Adrenal gland (tissue), 12 donors: ENCODE data around the gene D2HGDH. TPM values are rescaled to one million over a fixed set of nuclear protein-coding genes. Genes with fewer than 3 reads are reported as not detected.
A peak's percentile ranks its signal among the peaks of the same experiment; 100 is the strongest.

Experiments used
- DNase-seq, 7 donors: peaks; one replicate each; pipeline ENCODE4 v3.0.0-alpha.2; 2019 to 2020
- H3K27ac ChIP-seq, 5 donors: fragments of 200-600 bp; sonication (generic) in 4 of 5; 1 replicate in 3 of 5; 2 replicates in 2 of 5; pipeline versions ENCODE4 v1.5.1 to v1.8.0; 2016 to 2020; ENCODE audit warnings: mild to moderate bottlenecking in 1 of 5
- H3K27me3 ChIP-seq: fragments of 200-600 bp; 2 replicates; pipeline ENCODE4 v1.8.0; 2021
- H3K36me3 ChIP-seq, 2 donors: fragments of 200-600 bp; replicated peaks in 1 of 2; 1 replicate in 1 of 2; 2 replicates in 1 of 2; pipeline versions ENCODE4 v1.5.1 to v1.8.0; 2018 to 2022
- H3K4me1 ChIP-seq, 2 donors: fragments of 200-600 bp; replicated peaks in 1 of 2; 1 replicate in 1 of 2; 2 replicates in 1 of 2; pipeline versions ENCODE4 v1.5.1 to v1.8.0; 2018 to 2021
- H3K4me3 ChIP-seq, 4 donors: fragments of 200-600 bp; sonication (generic) in 3 of 4; one replicate each; pipeline ENCODE4 v1.5.1; 2016 to 2018
- H3K9me3 ChIP-seq, 3 donors: fragments of 200-600 bp; sonication (generic) in 1 of 3; replicated peaks in 1 of 3; 1 replicate in 2 of 3; 2 replicates in 1 of 3; pipeline versions ENCODE4 v1.5.1 to v1.8.0; 2016 to 2021
- CTCF ChIP-seq, 6 experiments: fragments of 450-650 bp in 4 of 6; fragments of 200-600 bp in 2 of 6; sonication (generic) in 1 of 6; IDR thresholded peaks; 1 replicate in 5 of 6; 2 replicates in 1 of 6; pipeline versions ENCODE4 v1.5.1 to v1.8.0; 2016 to 2021; ENCODE audit warnings: antibody characterized with exemption in 6 of 6, mild to moderate bottlenecking in 2 of 6, moderate library complexity in 1 of 6
- POLR2A ChIP-seq, 2 donors: fragments of 450-650 bp; IDR thresholded peaks; one replicate each; pipeline ENCODE4 v1.6.1; 2017; ENCODE audit warnings: antibody characterized with exemption in 2 of 2, mild to moderate bottlenecking in 2 of 2, moderate library complexity in 1 of 2
- WGBS, 4 donors: extraction: QIAGEN DNeasy Blood & Tissue Kit in 2 of 4; methylation state at CpG; one replicate each; pipeline versions ENCODE4 v1.1.5 to v1.1.7; 2013 to 2017; 5-methylcytosine and 5-hydroxymethylcytosine counted together
- intact Hi-C, 2 donors: fragments of 100-400 bp; cut with DNase I; formaldehyde crosslinking; loops; one replicate each; pipeline versions ENCODE4 v1.14.1 to v1.15.0; 2022 to 2023
- polyA plus RNA-seq, 3 donors: library from polyadenylated mRNA; stranded (reverse); fragments of 200-250 nt in 2 of 3; fragments of 350-450 nt in 1 of 3; fragmentation: Illumina TruSeq in 1 of 3; extraction: RNeasy Lipid Tissue Mini Kit (QIAGEN cat#74804) in 1 of 3; gene quantifications; one replicate each; pipeline ENCODE4 v1.2.3, GENCODE V29; 2013 to 2014
- total RNA-seq, 9 donors: library from RNA; depleted of rRNA in 4 of 9; stranded (reverse); fragments of >200 nt in 4 of 9; fragments of 120-200 nt in 1 of 9; fragmentation: NEBNext Ultra II Directional in 1 of 9; extraction: Animal tissue kit (Norgen Biotek cat#: 25700) in 1 of 9; gene quantifications; one replicate each; pipeline versions ENCODE4 v1.1.0 to v1.2.4, GENCODE V29; 2013 to 2023
- donor health status: healthy with polysubstance abuse.
- donor health status: Bipolar disorder and iron deficiency.
- donor health status: DM: yes; HTN: yes; CAD: no.
- donor health status: DM: no; HTN: no; CAD: no.
- donor health status: DM: no; HTN: no; CAD: no.
- donor health status: DM: yes; HTN: yes; CAD: no.

Gene D2HGDH
- total and polyA plus RNA-seq, 12 donors: 4.3 to 131 (median 38.1) TPM

DNA sequence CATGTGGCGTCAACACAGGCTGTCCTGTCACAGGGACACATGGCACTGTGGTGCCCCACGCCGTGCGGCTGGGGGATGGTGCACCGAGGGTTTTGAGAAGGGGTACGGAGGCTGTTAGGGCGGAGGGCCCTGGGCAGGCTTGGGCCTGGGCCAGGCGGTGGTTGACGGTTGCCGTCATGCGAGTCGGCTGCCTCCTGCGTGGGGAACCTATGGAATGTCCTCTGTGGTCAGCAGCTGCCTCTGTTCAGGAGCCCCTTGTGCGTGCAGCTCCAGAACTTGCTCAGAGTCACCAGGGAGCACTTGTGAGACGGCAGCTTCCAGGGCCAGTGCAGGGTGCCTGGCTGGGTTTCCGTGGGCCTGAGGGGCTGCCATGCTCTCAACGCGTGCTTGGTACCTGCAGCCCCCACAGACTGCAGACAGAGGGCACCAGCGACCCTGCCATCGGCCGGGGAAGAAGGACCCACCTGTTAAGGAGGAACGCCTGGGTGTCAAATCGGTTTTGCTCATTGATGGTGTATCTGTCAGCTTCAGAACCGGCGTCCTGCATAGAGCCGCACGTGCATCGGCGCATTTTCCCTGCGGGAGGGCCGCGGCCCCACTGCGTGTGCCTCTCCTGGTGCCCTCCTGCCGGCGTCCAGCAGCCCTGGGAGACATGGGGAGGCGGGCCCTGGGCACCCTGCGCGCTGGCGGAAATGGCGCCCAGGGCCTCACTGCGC lies 10.0 kb upstream of the D2HGDH start:
- no peak overlapping the region for H3K27ac ChIP-seq

GRCh38 chr2:241724975-241725870 lies 9.2 kb upstream of the D2HGDH start:
- peaks cover 0 to 19% of the 10 kb centered on the region in 2 donors for H3K36me3 ChIP-seq
- no peaks in the 10 kb centered on the region for H3K27me3 ChIP-seq
- no peaks in the 10 kb centered on the region for H3K4me1 ChIP-seq
- no peak for TF ChIP-seq CTCF (IDR thresholded peaks at IDR 0.05)
- no peak for TF ChIP-seq POLR2A (IDR thresholded peaks at IDR 0.05)
- 93 to 98% (median 95%) methylated on average over 56 to 76 of the region's 76 CpGs for WGBS, 4 donors
- no peaks in the 10 kb centered on the region for H3K9me3 ChIP-seq
- no peak for DNase-seq
- intact Hi-C loops: loop anchor here in 1 of 2 donors (10.0 kb wide), 1 partner anchor 150 kb away; no protein-coding TSS in a partner anchor
- no peak overlapping the region for H3K27ac ChIP-seq
- H3K4me3 ChIP-seq: no peak overlapping the region

More for the DNA sequence above, 10.0 kb upstream of the D2HGDH start:
- Histone ChIP-seq H3K4me3 (no peak overlapping the region), H3K36me3 (peaks cover 0 to 28% of the 10 kb centered on the region in 2 donors), H3K4me1 (no peaks in the 10 kb centered on the region), H3K9me3 (no peaks in the 10 kb centered on the region), H3K27me3 (no peaks in the 10 kb centered on the region)
- 94 to 97% (median 96%) methylated on average over 9 to 41 of the region's 41 CpGs for WGBS, 4 donors
- TF ChIP-seq POLR2A (IDR thresholded peaks at IDR 0.05) (no peak), CTCF (IDR thresholded peaks at IDR 0.05) (peak in 1 of 6 experiments; percentile 14)
- intact Hi-C loops: loop anchor here in 1 of 2 donors (10.0 kb wide), 1 partner anchor 150 kb away; no protein-coding TSS in a partner anchor
- DNase-seq: no peak

DNA sequence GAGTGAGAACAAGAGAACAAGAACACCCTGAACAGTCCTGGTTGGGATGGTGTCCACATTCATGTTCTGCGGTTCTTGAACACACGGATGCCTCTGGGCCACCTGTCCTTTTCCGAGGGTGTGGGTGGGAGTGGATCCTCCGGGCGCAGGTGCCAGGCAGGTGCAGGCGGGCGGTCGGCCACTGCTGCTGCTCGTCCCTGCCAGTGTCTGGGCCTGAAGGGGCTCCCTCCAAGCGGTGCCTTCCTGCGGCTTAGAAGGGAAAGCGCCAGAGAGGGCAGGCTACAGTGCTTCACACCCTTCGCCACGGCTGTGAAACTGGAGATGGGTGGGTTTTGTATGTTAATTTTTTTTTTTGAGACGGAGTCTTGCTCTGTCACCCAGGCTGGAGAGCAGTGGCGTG lies 8.0 kb upstream of the D2HGDH start:
- intact Hi-C loops: loop anchor here in 1 of 2 donors (10.0 kb wide), 1 partner anchor 148 kb away; no protein-coding TSS in a partner anchor
- no peak for DNase-seq
- TF ChIP-seq POLR2A (IDR thresholded peaks at IDR 0.05): no peak
- TF ChIP-seq CTCF (IDR thresholded peaks at IDR 0.05): no peak
- Histone ChIP-seq H3K4me1 (no peaks in the 10 kb centered on the region), H3K9me3 (no peaks in the 10 kb centered on the region), H3K27me3 (no peaks in the 10 kb centered on the region), H3K4me3 (no peak overlapping the region), H3K27ac (no peak overlapping the region), H3K36me3 (peaks cover 0 to 7% of the 10 kb centered on the region in 2 donors)
- 91 to 95% (median 94%) methylated on average over 11 to 16 of the region's 16 CpGs for WGBS, 4 donors

GRCh38 chr2:241728000-241728399 lies 6.4 kb upstream of the D2HGDH start:
- 49 to 93% (median 80%) methylated on average over 2 to 8 of the region's 8 CpGs for WGBS, 4 donors
- Histone ChIP-seq H3K4me1 (no peaks in the 10 kb centered on the region), H3K36me3 (peaks cover 0 to 2% of the 10 kb centered on the region in 2 donors), H3K4me3 (no peak overlapping the region), H3K9me3 (no peaks in the 10 kb centered on the region), H3K27me3 (no peaks in the 10 kb centered on the region), H3K27ac (peak overlapping the region in 1 of 5 donors; percentile 1)
- DNase-seq: no peak
- intact Hi-C loops: loop anchor here in 1 of 2 donors (10.0 kb wide), 1 partner anchor 147 kb away; no protein-coding TSS in a partner anchor
- TF ChIP-seq POLR2A (IDR thresholded peaks at IDR 0.05) (no peak), CTCF (IDR thresholded peaks at IDR 0.05) (no peak)
